IMR-90 (cell line): Measurements from ENCODE around the gene DIP2C. TPM values are rescaled to one million over a fixed set of nuclear protein-coding genes. Genes with fewer than 3 reads are reported as not detected.

Experiments
- ATAC-seq: fragments of 200-7000 bp; cut with Tn5 transposase; 2 replicates; pipeline ENCODE4 v1.9.1; 2020; ENCODE audit warnings: low read depth, mild to moderate bottlenecking, moderate library complexity
- BruUV-seq: library from RNA; stranded (reverse); fragments of 400-500 nt; replicated peaks from 2 replicates; lab custom pipeline; 2021; lab: Mats Ljungman, UMichigan
- CTCF ChIA-PET: fragments of 300-600 bp; formaldehyde crosslinking; extraction: SDS; loops from one replicate; lab custom pipeline; 2021; ENCODE audit warnings: antibody characterized with exemption; lab: Yijun Ruan, JAX
- POLR2A ChIA-PET: fragments of 300-600 bp; sonication (Branson Sonifier 250); formaldehyde crosslinking; loops from one replicate; lab custom pipeline; 2022; ENCODE audit warnings: antibody characterized with exemption; ENCODE audit not compliant: unreplicated experiment; lab: Charles Lee
- DNase-seq: peaks from one replicate; pipeline ENCODE4 v3.0.0; 2013
- H2AFZ ChIP-seq: replicated peaks from 2 replicates; pipeline ENCODE3; 2013; ENCODE audit warnings: low read length, mild to moderate bottlenecking; ENCODE audit not compliant: poor library complexity
- H2AK5ac ChIP-seq: 2 replicates; pipeline ENCODE4 v1.6.1; 2013; ENCODE audit warnings: low read depth, low read length, inconsistent platforms
- H2AK9ac ChIP-seq: replicated peaks from 2 replicates; pipeline ENCODE3; 2013; ENCODE audit warnings: mild to moderate bottlenecking, low read depth, low read length, moderate library complexity; ENCODE audit not compliant: poor library complexity
- H2BK120ac ChIP-seq: 2 replicates; pipeline ENCODE4 v1.6.1; 2013; ENCODE audit warnings: low read depth, low read length, inconsistent platforms
- H2BK15ac ChIP-seq: 3 replicates; pipeline ENCODE4 v1.6.1; 2013; ENCODE audit warnings: low read depth, low read length, inconsistent platforms
- H2BK20ac ChIP-seq: 2 replicates; pipeline ENCODE4 v1.6.1; 2013; ENCODE audit warnings: low read depth, mild to moderate bottlenecking, inconsistent platforms, low read length, moderate library complexity
- H2BK5ac ChIP-seq: 2 replicates; pipeline ENCODE4 v1.6.1; 2013; ENCODE audit warnings: mild to moderate bottlenecking, low read depth, low read length, inconsistent platforms; ENCODE audit not compliant: poor library complexity, severe bottlenecking
- H3K14ac ChIP-seq: replicated peaks from 2 replicates; pipeline ENCODE4 v1.6.1; 2013; ENCODE audit warnings: low read depth, low read length, inconsistent platforms
- H3K18ac ChIP-seq: 2 replicates; pipeline ENCODE4 v1.6.1; 2013; ENCODE audit warnings: low read depth, low read length, control low read depth
- H3K23ac ChIP-seq: 2 replicates; pipeline ENCODE4 v1.6.1; 2013; ENCODE audit warnings: low read depth, low read length, inconsistent platforms
- H3K27ac ChIP-seq: 2 replicates; pipeline ENCODE4 v1.5.1; 2013; ENCODE audit warnings: mild to moderate bottlenecking, control low read depth, low read length; ENCODE audit not compliant: insufficient read depth
- H3K27me3 ChIP-seq: 2 replicates; pipeline ENCODE4 v1.6.1; 2013; ENCODE audit warnings: low read length; ENCODE audit not compliant: control insufficient read depth, insufficient read depth
- H3K36me3 ChIP-seq: 2 replicates; pipeline ENCODE4 v1.6.1; 2013; ENCODE audit warnings: low read length, mixed read lengths; ENCODE audit not compliant: control insufficient read depth, insufficient read depth
- H3K4ac ChIP-seq: 2 replicates; pipeline ENCODE4 v1.6.1; 2013; ENCODE audit warnings: low read depth, low read length, inconsistent platforms
- H3K4me1 ChIP-seq: 2 replicates; pipeline ENCODE4 v1.6.1; 2013; ENCODE audit warnings: low read length, mixed read lengths; ENCODE audit not compliant: control insufficient read depth, insufficient read depth
- H3K4me2 ChIP-seq: 2 replicates; pipeline ENCODE4 v1.6.1; 2013; ENCODE audit warnings: low read depth, mild to moderate bottlenecking, control low read depth, low read length, moderate library complexity
- H3K4me3 ChIP-seq: 2 replicates; pipeline ENCODE4 v1.5.1; 2013; ENCODE audit warnings: low read depth, mild to moderate bottlenecking, control low read depth, low read length, moderate library complexity; ENCODE audit not compliant: insufficient read depth
- H3K56ac ChIP-seq: 2 replicates; pipeline ENCODE4 v1.6.1; 2013; ENCODE audit warnings: low read length, inconsistent platforms; ENCODE audit not compliant: insufficient read depth; ENCODE audit errors: extremely low read depth
- H3K79me1 ChIP-seq, 2 experiments: 2 replicates each; pipeline ENCODE4 v1.6.1; 2013; ENCODE audit warnings: low read length in 2 of 2, inconsistent platforms in 1 of 2, low read depth in 1 of 2
- H3K9ac ChIP-seq: 2 replicates; pipeline ENCODE4 v1.6.1; 2013; ENCODE audit warnings: low read depth, low read length, control low read depth
- H3K9me1 ChIP-seq: 2 replicates; pipeline ENCODE4 v1.6.1; 2013; ENCODE audit warnings: low read length, inconsistent platforms; ENCODE audit not compliant: insufficient read depth
- H3K9me3 ChIP-seq: 2 replicates; pipeline ENCODE4 v1.6.1; 2013; ENCODE audit warnings: low read length; ENCODE audit not compliant: control insufficient read depth, insufficient read depth
- H4K20me1 ChIP-seq: 2 replicates; pipeline ENCODE4 v1.6.1; 2013; ENCODE audit warnings: low read length, inconsistent platforms; ENCODE audit not compliant: insufficient read depth
- H4K5ac ChIP-seq: 2 replicates; pipeline ENCODE4 v1.6.1; 2013; ENCODE audit warnings: mild to moderate bottlenecking, low read depth, low read length, control low read depth
- H4K8ac ChIP-seq, 2 experiments: 2 replicates each; pipeline ENCODE4 v1.6.1; 2013; ENCODE audit warnings: low read depth in 2 of 2, low read length in 2 of 2, control low read depth in 1 of 2, inconsistent platforms in 1 of 2
- H4K91ac ChIP-seq: 2 replicates; pipeline ENCODE4 v1.6.1; 2013; ENCODE audit warnings: low read depth, low read length, inconsistent platforms; ENCODE audit not compliant: insufficient read depth
- BHLHE40 ChIP-seq: fragments of 150-350 bp; IDR thresholded peaks from 2 replicates; pipeline ENCODE4 v1.6.1; 2016; ENCODE audit warnings: mild to moderate bottlenecking, low read depth, low read length
- CEBPB ChIP-seq: IDR thresholded peaks from 2 replicates; pipeline ENCODE4 v1.6.1; 2012; ENCODE audit warnings: low read depth, low read length, improper control_type of control experiment
- FOS ChIP-seq: fragments of 150-350 bp; IDR thresholded peaks from 2 replicates; pipeline ENCODE4 v1.6.1; 2016; ENCODE audit warnings: low read depth, low read length
- MAFK ChIP-seq: IDR thresholded peaks from 2 replicates; pipeline ENCODE4 v1.6.1; 2012; ENCODE audit warnings: low read depth, low read length, improper control_type of control experiment
- MXI1 ChIP-seq: IDR thresholded peaks from 2 replicates; pipeline ENCODE4 v1.6.1; 2012; ENCODE audit warnings: low read depth, mild to moderate bottlenecking, low read length, moderate library complexity, borderline replicate concordance
- NFE2L2 ChIP-seq: fragments of 150-350 bp; IDR thresholded peaks from 2 replicates; pipeline ENCODE4 v1.6.1; 2016; ENCODE audit warnings: low read depth, mild to moderate bottlenecking, low read length
- POLR2A ChIP-seq: IDR thresholded peaks from 2 replicates; pipeline ENCODE4 v1.6.1; 2012; ENCODE audit warnings: mild to moderate bottlenecking, low read depth, low read length
- RFX5 ChIP-seq: IDR thresholded peaks from 2 replicates; pipeline ENCODE4 v1.8.0; 2012; ENCODE audit warnings: low read depth, mild to moderate bottlenecking, low read length, moderate library complexity
- WGBS, 2 experiments: methylation state at CpG; one replicate each; pipeline versions ENCODE4 v1.1.5 to v1.1.7; 2013; ENCODE audit warnings: missing lambda C conversion rate in 2 of 2; ENCODE audit not compliant: insufficient read length in 1 of 2; ENCODE audit errors: extremely low coverage in 2 of 2; 5-methylcytosine and 5-hydroxymethylcytosine counted together
- dilution Hi-C: fragments of 300-500 bp; cut with HindIII; formaldehyde crosslinking; loops from one replicate; pipeline ENCODE4 v1.14.3; 2018; ENCODE audit warnings: low sequenced_read_pairs; ENCODE audit not compliant: unreplicated experiment
- in situ Hi-C: fragments of 300-500 bp; cut with MboI; formaldehyde crosslinking; loops from 3 replicates; pipeline ENCODE4 v1.14.3; 2019; ENCODE audit warnings: low sequenced_read_pairs, inconsistent platforms, mixed read lengths
- intact Hi-C: fragments of 100-400 bp; cut with micrococcal nuclease; formaldehyde crosslinking; loops from 2 replicates; pipeline ENCODE4 v1.10.0; 2022
- polyA plus RNA-seq, 3 experiments: library from polyadenylated mRNA; depleted of rRNA; stranded (reverse); fragments of >200 nt; gene quantifications; 2 replicates each; pipeline ENCODE4 v1.2.3, GENCODE V29; 2012; ENCODE audit warnings: low replicate concordance in 1 of 3
- total RNA-seq: library from RNA; depleted of rRNA; stranded (reverse); fragments of >200 nt; gene quantifications from 2 replicates; pipeline ENCODE4 v1.2.3, GENCODE V29; 2012
- TF ChIP-seq, protein P1 (sequence below): fragments of 150-350 bp; IDR thresholded peaks from 2 replicates; pipeline ENCODE4 v1.6.1; 2016; ENCODE audit warnings: low read depth, mild to moderate bottlenecking, low read length, moderate library complexity, borderline replicate concordance
- TF ChIP-seq, protein P2 (sequence below): conservative IDR thresholded peaks from 2 replicates; pipeline ENCODE4 v1.5.1; 2012; ENCODE audit warnings: mild to moderate bottlenecking, low read depth, low read length, improper control_type of control experiment

The DIP2C gene
- total and polyA plus RNA-seq, 2 of the 4 experiments (the other 2 are of a cell fraction), result 8.6 to 17.3 TPM

DNA sequence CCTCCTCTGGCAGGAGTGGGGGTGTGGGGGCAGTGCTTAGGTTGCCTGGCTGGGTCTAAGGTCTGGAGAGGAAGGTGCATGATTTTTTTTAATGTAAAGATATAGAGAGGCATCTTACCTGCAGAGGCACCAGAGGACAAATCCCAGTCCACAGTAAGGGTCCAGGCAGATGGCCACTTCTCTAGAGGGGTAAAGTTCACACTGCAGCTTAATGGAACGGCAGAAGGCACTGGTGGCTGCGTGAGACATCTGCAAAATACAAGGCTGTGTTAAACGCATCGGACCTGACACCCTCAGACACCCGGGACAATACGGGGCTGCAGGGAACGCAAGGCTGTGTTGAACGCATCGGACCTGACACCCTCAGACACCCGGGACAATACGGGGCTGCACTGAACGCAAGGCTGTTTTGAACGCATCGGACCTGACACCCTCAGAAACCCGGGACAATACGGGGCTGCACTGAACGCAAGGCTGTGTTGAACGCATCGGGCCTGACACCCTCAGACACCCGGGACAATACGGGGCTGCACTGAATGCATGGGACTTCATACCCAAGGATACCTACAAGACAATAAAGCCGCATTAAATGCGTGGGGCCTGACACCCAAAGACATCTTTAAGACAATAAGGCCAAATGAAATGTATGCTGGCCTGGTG, 348.3 kb downstream of the DIP2C start:
- CTCF ChIA-PET, result no interaction called here
- Histone ChIP-seq H2AK5ac (no peak overlapping the region), H3K23ac (no peak overlapping the region), H4K5ac (no peak overlapping the region), H3K4me1 (no peaks in the 10 kb centered on the region; the same call in 1 of the 2 replicates), H2BK20ac (no peak overlapping the region), H3K27ac (no peak overlapping the region), H3K27me3 (no peaks in the 10 kb centered on the region), H3K18ac (no peak overlapping the region), H3K56ac (no peak overlapping the region), H3K14ac (no peak overlapping the region), H2AK9ac (no peak overlapping the region), H3K9me3 (no peaks in the 10 kb centered on the region), H4K91ac (no peak overlapping the region), H4K20me1 (peaks cover 11% of the 10 kb centered on the region; the same call in 1 of the 2 replicates), H3K4me3 (no peak overlapping the region), H3K4me2 (no peak overlapping the region), H3K79me1 (peaks cover 4 to 12% of the 10 kb centered on the region in 2 experiments; a peak in 3 of 4 replicates), H2BK120ac (no peak overlapping the region), H3K36me3 (peaks cover 46% of the 10 kb centered on the region), H3K9me1 (peaks cover 13% of the 10 kb centered on the region), H3K4ac (no peak overlapping the region), H2AFZ (no peak overlapping the region), H4K8ac (no peak overlapping the region), H3K9ac (no peak overlapping the region), H2BK5ac (no peak overlapping the region), H2BK15ac (no peak overlapping the region)
- intact Hi-C loops, result no loop called here
- WGBS, 2 experiments, result 94% methylated on average over 19 of the region's 23 CpGs; no CpG with 5 or more reads in 1 of the 2 experiments
- POLR2A ChIA-PET, result no interaction called here
- TF ChIP-seq BHLHE40 (no peak), FOS (no peak), MXI1 (no peak), CEBPB (no peak), NFE2L2 (no peak), MAFK (no peak), RFX5 (no peak), POLR2A (no peak)
- TF ChIP-seq, protein P1, sequence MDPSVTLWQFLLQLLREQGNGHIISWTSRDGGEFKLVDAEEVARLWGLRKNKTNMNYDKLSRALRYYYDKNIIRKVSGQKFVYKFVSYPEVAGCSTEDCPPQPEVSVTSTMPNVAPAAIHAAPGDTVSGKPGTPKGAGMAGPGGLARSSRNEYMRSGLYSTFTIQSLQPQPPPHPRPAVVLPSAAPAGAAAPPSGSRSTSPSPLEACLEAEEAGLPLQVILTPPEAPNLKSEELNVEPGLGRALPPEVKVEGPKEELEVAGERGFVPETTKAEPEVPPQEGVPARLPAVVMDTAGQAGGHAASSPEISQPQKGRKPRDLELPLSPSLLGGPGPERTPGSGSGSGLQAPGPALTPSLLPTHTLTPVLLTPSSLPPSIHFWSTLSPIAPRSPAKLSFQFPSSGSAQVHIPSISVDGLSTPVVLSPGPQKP, result no peak
- TF ChIP-seq, protein P2, sequence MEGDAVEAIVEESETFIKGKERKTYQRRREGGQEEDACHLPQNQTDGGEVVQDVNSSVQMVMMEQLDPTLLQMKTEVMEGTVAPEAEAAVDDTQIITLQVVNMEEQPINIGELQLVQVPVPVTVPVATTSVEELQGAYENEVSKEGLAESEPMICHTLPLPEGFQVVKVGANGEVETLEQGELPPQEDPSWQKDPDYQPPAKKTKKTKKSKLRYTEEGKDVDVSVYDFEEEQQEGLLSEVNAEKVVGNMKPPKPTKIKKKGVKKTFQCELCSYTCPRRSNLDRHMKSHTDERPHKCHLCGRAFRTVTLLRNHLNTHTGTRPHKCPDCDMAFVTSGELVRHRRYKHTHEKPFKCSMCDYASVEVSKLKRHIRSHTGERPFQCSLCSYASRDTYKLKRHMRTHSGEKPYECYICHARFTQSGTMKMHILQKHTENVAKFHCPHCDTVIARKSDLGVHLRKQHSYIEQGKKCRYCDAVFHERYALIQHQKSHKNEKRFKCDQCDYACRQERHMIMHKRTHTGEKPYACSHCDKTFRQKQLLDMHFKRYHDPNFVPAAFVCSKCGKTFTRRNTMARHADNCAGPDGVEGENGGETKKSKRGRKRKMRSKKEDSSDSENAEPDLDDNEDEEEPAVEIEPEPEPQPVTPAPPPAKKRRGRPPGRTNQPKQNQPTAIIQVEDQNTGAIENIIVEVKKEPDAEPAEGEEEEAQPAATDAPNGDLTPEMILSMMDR, result no peak
- DNase-seq (no peak), ATAC-seq (no peak)
- dilution Hi-C loops, result no loop called here
- no TSS peak for BruUV-seq
- in situ Hi-C loops, result no loop called here
